Bone marrow (tissue), 2 donors: ENCODE measurements around the gene C1orf50.
"Not testable (repeated sequence)": the region's sequence is repeated elsewhere in the genome, so short reads cannot be mapped to it uniquely, and the experiment has no call there.

Source experiments
- DNase-seq, 2 donors: peaks; one replicate each; lab custom pipeline; 2025; lab: John Stamatoyannopoulos, UW

The C1orf50 gene

GRCh38 chr1:42801832-42802473 is 34.9 kb downstream of the C1orf50 start:
- no peak for DNase-seq

GRCh38 chr1:42806171-42806570 is 39.1 kb downstream of the C1orf50 start:
- DNase-seq: no peak

GRCh38 chr1:42806593-42806992 is 39.5 kb downstream of the C1orf50 start:
- no peak for DNase-seq

DNA sequence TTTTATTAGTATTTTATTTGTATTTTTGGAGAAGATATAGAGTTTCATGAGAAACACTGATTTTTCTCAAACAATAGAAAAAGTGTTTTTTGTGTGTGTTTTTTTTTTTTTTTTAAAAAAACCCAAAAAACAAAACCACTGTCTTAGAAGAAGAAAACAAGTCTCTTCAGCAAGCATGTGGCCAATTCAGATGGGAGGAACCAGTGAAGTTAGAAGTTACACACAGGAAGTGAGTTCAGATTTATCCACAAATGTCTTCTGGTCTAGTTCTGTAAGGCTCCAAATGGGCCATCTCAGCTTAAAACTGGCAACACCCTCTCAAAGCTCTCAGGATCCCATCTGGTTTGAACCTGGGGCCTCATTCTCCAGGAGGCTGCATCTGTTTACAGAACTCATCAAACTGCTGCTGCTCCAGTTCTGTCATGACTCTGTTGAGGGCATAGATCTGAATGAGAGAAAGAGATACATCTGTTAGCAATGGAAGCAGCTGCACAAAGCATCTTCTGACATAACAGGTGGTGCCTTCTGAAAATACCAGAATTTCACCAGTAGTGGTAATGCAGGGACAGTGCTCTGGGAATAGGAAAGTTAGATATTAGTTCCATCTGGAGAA is 40.1 kb downstream of the C1orf50 start:
- DNase-seq: no peak

DNA sequence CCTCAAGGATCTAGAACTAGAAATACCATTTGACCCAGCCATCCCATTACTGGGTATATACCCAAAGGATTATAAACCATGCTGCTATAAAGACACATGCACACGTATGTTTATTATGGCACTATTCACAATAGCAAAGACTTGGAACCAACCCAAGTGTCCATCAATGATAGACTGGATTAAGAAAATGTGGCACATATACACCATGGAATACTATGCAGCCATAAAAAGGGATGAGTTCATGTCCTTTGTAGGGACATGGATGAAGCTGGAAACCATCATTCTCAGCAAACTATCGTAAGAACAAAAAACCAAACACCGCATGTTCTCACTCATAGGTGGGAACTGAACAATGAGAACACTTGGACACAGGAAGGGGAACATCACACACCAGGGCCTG is 47.8 kb downstream of the C1orf50 start:
- not testable (repeated sequence) for DNase-seq

GRCh38 chr1:42815941-42816584 is 49.0 kb downstream of the C1orf50 start:
- DNase-seq: no peak

DNA sequence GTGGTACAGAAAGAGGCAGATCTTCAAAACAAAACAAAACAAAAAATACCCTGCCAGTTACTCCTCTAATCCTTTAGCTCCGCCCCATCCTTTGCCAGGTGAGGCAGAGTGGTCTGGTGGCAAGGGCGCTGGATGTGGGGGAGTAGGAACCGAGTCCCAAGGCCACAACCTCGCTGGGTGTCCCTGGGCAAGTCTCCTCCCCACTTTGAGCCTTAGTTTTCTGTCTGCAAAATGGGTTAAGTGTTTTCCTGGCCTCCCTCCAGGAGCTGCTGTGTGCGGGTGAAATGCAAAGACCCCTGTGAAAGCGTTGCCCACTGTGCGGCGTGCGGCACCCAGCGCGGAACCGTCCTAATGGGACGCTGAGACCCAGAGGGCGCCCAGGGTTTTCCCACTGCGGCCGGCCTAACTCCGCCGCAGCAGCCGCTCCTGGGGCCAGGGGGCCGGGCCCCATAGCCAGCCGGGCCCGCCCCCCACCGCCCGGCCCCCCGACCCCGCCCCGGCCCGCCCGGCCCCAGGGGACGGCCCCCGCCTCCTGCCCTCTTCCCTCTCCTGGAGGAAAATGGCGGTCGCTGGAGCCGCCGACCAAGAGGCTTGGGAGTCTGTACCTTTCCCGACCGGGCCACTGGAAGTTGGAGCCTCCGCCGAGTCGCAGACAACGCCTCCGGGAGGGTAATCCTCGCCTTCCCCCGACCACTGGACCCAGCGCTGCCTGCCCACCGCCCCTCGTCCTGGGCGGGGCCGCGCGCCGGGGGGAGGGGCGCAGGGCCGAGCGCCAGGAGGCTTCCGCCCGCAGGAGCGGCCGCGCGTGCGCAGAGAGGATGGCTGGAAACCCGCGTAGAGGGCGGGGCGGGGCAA is 49.8 kb downstream of the C1orf50 start, which contains the start of the genes ERMAP and SVBP:
ERMAP (plus strand) TSS at position 538 of the 855 bp plus-strand sequence. CDS start 13,327 bp downstream, outside the sequence.
SVBP (minus strand) TSS at position 813 of the 855 bp plus-strand sequence. CDS start 853 bp downstream, outside the sequence.
- DNase-seq: peak; percentile 66 to 95

- no peak for DNase-seq
Observed at GRCh38 chr1:42817440-42817767, 50.4 kb downstream of the C1orf50 start.

DNA sequence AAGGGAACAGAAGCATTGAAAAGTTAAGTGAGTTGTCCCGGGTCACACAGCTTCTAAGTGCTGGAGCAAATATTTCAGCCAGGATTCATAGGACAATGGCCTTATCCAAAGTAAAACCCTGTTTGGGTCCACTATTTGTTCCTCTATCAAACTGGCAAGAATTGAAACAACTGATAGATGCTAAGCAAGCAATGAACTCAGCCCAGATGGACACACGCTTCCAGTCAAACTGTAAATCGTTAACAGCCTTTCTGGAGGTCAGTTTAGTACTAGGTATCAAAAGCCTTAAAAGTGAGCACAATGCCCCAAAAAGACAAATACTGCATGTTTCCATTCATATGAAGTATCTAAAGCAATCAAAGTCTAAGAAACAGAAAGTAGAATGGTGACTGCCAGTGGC is 50.9 kb downstream of the C1orf50 start:
- no peak for DNase-seq

DNA sequence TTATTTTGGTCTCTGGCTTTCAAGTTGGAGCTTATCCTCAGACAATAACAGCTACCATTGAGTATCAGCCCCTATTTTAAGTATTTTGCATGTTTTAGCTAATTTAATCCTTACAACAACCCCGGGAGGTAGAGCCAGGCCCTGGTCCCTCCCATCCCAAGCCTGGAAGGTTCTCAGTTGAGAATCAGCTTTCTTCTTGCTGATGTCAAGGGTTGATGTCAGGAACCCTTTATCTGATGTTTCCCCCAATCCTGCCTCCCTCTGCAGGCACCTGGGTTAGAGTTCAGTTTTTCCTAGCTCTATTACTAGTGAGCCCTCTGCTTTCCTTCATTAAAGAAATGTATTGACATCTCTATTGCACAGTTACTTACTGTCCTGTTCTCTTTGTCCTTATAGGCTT is 53.8 kb downstream of the C1orf50 start:
- no peak for DNase-seq

DNA sequence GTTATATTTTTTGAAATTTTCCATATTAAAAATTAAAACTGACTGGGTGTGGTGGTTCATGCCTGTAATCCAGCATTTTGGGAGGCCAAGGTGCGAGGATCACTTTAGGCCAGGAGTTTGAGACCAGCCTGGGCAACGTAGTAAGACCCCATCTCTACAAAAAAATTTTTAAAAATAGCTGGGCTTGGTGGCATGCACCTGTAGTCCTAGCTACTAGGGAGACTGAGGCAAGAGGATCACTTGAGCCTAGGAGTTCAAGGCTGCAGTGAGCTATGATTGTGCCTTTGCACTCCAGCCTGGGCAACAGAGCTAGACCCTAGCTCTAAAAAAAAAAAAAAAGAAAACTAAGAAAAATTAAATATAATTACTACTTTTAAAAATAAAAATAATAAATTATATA is 54.6 kb downstream of the C1orf50 start:
- DNase-seq: no peak

DNA sequence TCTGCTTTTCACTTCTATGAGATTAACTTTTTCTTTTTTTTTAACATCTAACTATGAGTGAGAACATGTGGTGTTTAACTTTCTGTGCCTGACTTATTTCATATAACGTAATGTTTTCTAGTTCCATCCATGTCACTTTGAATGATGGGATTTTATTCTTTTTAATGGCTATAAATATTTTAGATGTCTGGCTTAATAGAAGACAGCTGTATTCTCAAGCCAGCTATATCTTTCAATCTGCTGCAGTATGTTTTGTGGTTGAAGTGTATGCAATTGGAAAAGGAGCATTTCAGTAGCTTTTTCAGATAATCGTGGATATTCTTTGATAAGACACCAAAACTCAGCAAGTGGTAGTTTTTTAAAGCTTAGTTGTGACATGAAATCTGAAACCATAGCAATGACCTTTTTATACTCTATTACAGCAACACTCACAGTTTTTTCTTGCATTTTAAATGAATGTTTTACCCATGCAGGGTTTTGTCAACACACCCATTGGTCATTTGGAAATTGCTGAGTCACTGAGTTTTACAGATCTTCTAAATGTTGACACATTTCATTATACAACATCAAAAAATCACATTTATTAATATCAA is 55.8 kb downstream of the C1orf50 start:
- DNase-seq: no peak

GRCh38 chr1:42824481-42825035 is 57.5 kb downstream of the C1orf50 start:
- no peak for DNase-seq

DNA sequence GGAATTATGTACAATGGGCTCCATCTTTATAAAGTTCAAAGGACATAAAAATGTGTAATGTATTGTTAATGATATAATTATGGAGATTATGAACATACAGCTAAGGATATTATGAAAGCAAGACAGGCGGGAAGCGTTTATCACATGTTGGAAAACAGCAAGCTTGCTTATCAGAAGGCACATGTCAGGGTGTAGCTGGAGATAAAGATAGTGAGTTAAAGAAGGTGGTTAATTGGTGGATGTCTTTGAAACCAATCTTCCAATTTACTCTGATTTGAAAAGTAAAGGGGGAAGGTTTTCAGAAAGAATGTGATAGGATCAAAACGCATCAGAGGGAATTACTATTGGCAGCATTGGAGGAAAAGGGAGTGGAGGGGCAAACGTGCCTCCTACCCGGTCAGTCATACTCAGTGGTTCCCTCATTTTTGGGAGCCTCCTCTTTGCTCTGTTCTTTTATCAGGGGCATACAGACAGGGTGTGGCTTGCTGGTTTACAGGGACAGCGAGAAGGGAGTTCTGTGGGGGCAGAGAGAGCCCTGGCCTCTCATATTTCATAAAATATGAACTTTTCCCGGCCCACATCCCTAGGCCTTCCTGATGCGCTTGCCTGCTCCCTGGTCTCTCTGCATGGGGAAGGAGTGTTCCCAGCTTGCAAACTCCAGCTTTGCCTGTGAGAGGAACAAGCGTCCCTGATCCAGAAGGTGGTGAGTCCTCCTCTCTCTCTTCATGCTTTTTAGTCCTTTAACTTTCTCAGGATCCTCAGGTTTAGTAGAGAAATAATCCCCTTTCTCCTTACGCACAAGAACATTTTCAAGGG is 58.2 kb downstream of the C1orf50 start:
- no peak for DNase-seq
